ENCODE data around the gene TULP4. TPM values are rescaled to one million over a fixed set of nuclear protein-coding genes. Genes with fewer than 3 reads are reported as not detected.
A peak's percentile ranks its signal among the peaks of the same experiment; 100 is the strongest.

The TULP4 gene
- total and polyA plus RNA-seq, 4 experiments from 2014 or later, result 14.8 to 94.1 (median 63.6) TPM

DNA sequence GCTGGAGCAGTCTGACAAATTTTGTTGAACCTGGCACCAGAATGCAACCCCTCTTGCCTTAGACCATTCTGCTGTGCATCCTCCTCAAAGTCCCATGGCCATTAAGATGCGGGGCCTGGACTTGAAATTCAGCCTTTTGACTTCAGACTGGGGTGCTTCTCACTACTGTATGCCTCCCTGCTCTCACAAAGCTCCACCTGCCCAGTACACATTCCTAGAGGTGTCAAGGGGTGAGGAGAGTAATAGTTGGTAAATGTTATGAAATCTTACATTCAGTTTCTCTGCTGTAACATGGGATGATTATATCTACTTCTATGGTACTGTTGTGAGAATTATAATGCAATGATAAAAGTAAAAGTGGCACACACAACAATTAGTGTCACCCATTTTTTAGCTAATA, 70.8 kb downstream of the TULP4 start:
- no peaks in the 10 kb centered on the region for H3K9me3 ChIP-seq (ENCODE audit: control insufficient read depth in 1 of 2, low read length in 2 of 2)
- Mint-ChIP-seq H3K9me3 (no peaks in the 10 kb centered on the region), H3K4me3 (no peak overlapping the region), H3K4me1 (peaks cover 5 to 26% (median 14%) of the 10 kb centered on the region in 4 donors), H3K36me3 (no peaks in the 10 kb centered on the region), H3K27ac (no peak overlapping the region), H3K27me3 (no peaks in the 10 kb centered on the region)
- no peaks in the 10 kb centered on the region for H3K36me3 ChIP-seq (ENCODE audit: insufficient read depth, low read length)
- no peak overlapping the region for H3K4me3 ChIP-seq (ENCODE audit: low read length in 2 of 2)
- intact Hi-C loops (cut with micrococcal nuclease), result no loop called here
- H3K27me3 ChIP-seq (ENCODE audit: insufficient read depth, low read length), result no peaks in the 10 kb centered on the region
- ChIA-PET POLR2A (ENCODE audit: partially characterized antibody) (no interaction called here), CTCF (ENCODE audit: partially characterized antibody) (interaction anchor here (0.8 kb wide), 1 partner anchor 162 kb away, joined by 4 read pairs; no protein-coding TSS in a partner anchor)
- H3K4me1 ChIP-seq (ENCODE audit: insufficient read depth, low read length), result no peaks in the 10 kb centered on the region
- no peak for DNase-seq
- no peak overlapping the region for H3K27ac ChIP-seq (ENCODE audit: low read depth, low read length)

DNA sequence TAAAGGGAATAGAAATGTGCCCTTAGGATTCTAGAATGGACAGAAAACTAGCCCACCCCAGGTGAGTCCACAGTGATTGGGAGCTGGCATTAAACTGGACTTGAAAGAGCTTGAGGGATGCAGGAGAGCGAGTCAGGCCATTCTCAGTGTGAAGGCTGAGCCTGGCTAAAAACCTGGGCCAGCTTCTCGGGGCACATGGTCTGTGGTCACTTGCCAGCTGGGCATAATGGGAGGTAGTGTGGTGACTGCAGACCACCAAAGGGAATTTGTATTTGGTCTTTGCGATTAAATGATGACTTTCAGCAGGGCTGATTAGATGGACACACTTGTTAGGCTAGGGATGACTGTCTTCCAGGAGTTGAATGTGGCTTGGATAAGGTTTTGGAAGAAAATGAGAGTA, 71.3 kb downstream of the TULP4 start:
- Histone ChIP-seq H3K4me3 (ENCODE audit: low read length in 2 of 2) (no peak overlapping the region), H3K36me3 (ENCODE audit: insufficient read depth, low read length) (no peaks in the 10 kb centered on the region), H3K27me3 (ENCODE audit: insufficient read depth, low read length) (no peaks in the 10 kb centered on the region), H3K27ac (ENCODE audit: low read depth, low read length) (no peak overlapping the region), H3K4me1 (ENCODE audit: insufficient read depth, low read length) (no peaks in the 10 kb centered on the region), H3K9me3 (ENCODE audit: control insufficient read depth in 1 of 2, low read length in 2 of 2) (no peaks in the 10 kb centered on the region)
- no peak overlapping the region for H3K4me3 Mint-ChIP-seq
- no peak for DNase-seq
- H3K27me3 Mint-ChIP-seq, result no peaks in the 10 kb centered on the region
- no peak overlapping the region for H3K27ac Mint-ChIP-seq
- CTCF ChIA-PET (ENCODE audit: partially characterized antibody), result interaction anchor here (0.8 kb wide), 1 partner anchor 162 kb away, joined by 4 read pairs; no protein-coding TSS in a partner anchor
- H3K9me3 Mint-ChIP-seq, result no peaks in the 10 kb centered on the region
- intact Hi-C loops (cut with micrococcal nuclease), result no loop called here
- POLR2A ChIA-PET (ENCODE audit: partially characterized antibody), result no interaction called here
- H3K36me3 Mint-ChIP-seq, result no peaks in the 10 kb centered on the region
- H3K4me1 Mint-ChIP-seq, result peaks cover 5 to 26% (median 14%) of the 10 kb centered on the region in 4 donors

DNA sequence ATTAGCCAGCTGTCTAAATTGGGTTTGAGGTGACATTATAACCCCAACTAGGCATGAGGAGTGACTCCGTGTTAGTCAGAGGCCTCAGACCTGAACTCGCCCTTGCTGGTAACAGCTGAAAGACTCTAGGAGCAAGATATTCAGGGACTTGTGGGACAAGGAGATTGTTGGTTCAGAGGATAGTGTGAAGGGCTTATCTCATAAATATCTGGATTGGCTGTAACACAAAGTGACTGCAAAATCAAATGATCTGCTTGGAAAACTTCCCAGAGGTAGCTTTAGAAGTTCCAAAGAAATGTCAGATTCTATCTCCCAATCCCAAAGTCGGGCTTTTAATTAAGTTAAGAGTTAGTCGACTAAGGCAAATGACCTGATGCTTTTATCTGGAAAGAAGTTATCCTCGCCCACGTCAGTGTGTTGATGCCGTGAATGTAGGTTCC, 72.4 kb downstream of the TULP4 start:
- CTCF ChIA-PET (ENCODE audit: partially characterized antibody), result interaction anchor here (0.6 to 3.8 kb wide), 4 partner anchors 164 to 172 kb away, joined by 3 to 44 read pairs (median 4); no protein-coding TSS in a partner anchor
- Histone ChIP-seq H3K27ac (ENCODE audit: low read depth, low read length) (no peak overlapping the region), H3K9me3 (ENCODE audit: control insufficient read depth in 1 of 2, low read length in 2 of 2) (no peaks in the 10 kb centered on the region), H3K36me3 (ENCODE audit: insufficient read depth, low read length) (no peaks in the 10 kb centered on the region), H3K27me3 (ENCODE audit: insufficient read depth, low read length) (no peaks in the 10 kb centered on the region), H3K4me3 (ENCODE audit: low read length in 2 of 2) (no peak overlapping the region), H3K4me1 (ENCODE audit: insufficient read depth, low read length) (no peaks in the 10 kb centered on the region)
- no peak for DNase-seq
- intact Hi-C loops (cut with micrococcal nuclease), result no loop called here
- Mint-ChIP-seq H3K4me3 (no peak overlapping the region), H3K27ac (no peak overlapping the region), H3K4me1 (peaks cover 5 to 19% (median 13%) of the 10 kb centered on the region in 4 donors), H3K9me3 (no peaks in the 10 kb centered on the region), H3K36me3 (no peaks in the 10 kb centered on the region), H3K27me3 (no peaks in the 10 kb centered on the region)
- POLR2A ChIA-PET (ENCODE audit: partially characterized antibody), result no interaction called here

DNA sequence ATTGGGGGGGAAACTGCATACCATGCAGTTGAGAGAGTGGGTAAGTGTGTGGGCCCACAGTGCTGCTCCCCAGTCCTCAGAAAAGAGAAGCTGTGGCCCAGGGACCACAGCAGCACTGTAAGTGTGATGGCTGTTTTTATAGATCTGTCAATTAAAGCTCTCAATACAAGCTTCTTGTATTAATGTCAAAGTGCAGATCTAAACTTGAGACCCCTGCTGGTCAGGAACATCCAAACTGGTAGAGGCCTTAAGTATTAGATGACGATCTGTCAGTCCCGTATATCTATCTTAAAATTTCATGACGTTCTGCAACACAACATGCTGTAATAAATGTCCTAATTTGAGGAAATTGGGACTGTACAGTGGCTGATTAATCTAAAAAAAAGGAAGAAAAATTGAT, 74.8 kb downstream of the TULP4 start:
- POLR2A ChIA-PET (ENCODE audit: partially characterized antibody), result interaction anchor here (0.6 to 1.1 kb wide), 2 partner anchors 103 to 116 kb away, joined by 3 read pairs; no protein-coding TSS in a partner anchor
- H3K4me1 ChIP-seq (ENCODE audit: insufficient read depth, low read length), result no peaks in the 10 kb centered on the region

DNA sequence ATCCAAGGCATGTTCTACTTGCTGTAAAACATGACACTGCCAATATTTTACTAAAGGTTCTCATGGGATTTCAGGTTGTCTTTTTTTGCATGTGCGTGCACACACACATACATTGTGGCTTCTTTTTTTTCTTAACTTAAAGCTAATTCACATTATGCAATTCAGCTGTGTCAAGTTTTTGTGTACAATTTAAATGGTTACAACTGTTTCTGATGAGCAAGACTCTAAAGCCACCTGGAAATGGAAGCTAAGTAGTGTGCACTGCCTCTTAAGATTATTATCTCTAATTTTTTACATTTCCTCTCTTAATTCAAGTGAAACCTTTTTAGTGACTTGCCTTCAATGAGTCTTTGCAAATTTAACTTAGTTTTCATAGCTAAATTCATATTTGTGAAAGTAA, 75.3 kb downstream of the TULP4 start:
- Histone ChIP-seq H3K36me3 (ENCODE audit: insufficient read depth, low read length) (no peaks in the 10 kb centered on the region), H3K4me3 (ENCODE audit: low read length in 2 of 2) (no peak overlapping the region), H3K27ac (ENCODE audit: low read depth, low read length) (no peak overlapping the region), H3K4me1 (ENCODE audit: insufficient read depth, low read length) (no peaks in the 10 kb centered on the region), H3K9me3 (ENCODE audit: control insufficient read depth in 1 of 2, low read length in 2 of 2) (no peaks in the 10 kb centered on the region), H3K27me3 (ENCODE audit: insufficient read depth, low read length) (no peaks in the 10 kb centered on the region)
- ChIA-PET CTCF (ENCODE audit: partially characterized antibody) (interaction anchor here (1.0 to 3.8 kb wide), 8 partner anchors 9 to 173 kb away, joined by 3 to 44 read pairs (median 4); no protein-coding TSS in a partner anchor), POLR2A (ENCODE audit: partially characterized antibody) (interaction anchor here (0.6 kb wide), 1 partner anchor 117 kb away, joined by 3 read pairs; no protein-coding TSS in a partner anchor)
- Mint-ChIP-seq H3K27ac (no peak overlapping the region), H3K4me1 (peaks cover 0 to 10% (median 2%) of the 10 kb centered on the region in 4 donors), H3K4me3 (no peak overlapping the region), H3K36me3 (peaks cover 2 to 16% of the 10 kb centered on the region in 2 donors), H3K9me3 (peaks cover 0 to 5% (median 4%) of the 10 kb centered on the region in 8 donors), H3K27me3 (no peaks in the 10 kb centered on the region)
- intact Hi-C loops (cut with micrococcal nuclease), result loop anchor here (1.0 kb wide), 1 partner anchor 166 kb away; no protein-coding TSS in a partner anchor
- DNase-seq, result no peak

More for the DNA sequence above, 74.8 kb downstream of the TULP4 start:
- intact Hi-C loops (cut with micrococcal nuclease), result loop anchor here (1.0 kb wide), 1 partner anchor 166 kb away; no protein-coding TSS in a partner anchor
- CTCF ChIA-PET (ENCODE audit: partially characterized antibody), result interaction anchor here (1.3 to 3.8 kb wide), 6 partner anchors 9 to 172 kb away, joined by 3 to 44 read pairs (median 6); no protein-coding TSS in a partner anchor
- Mint-ChIP-seq H3K9me3 (peaks cover 0 to 5% (median 4%) of the 10 kb centered on the region in 8 donors), H3K27ac (no peak overlapping the region), H3K4me1 (peaks cover 0 to 12% (median 6%) of the 10 kb centered on the region in 4 donors), H3K27me3 (no peaks in the 10 kb centered on the region), H3K4me3 (no peak overlapping the region), H3K36me3 (peaks cover 2 to 11% of the 10 kb centered on the region in 2 donors)
- H3K27ac ChIP-seq (ENCODE audit: low read depth, low read length), result no peak overlapping the region
- H3K27me3 ChIP-seq (ENCODE audit: insufficient read depth, low read length), result no peaks in the 10 kb centered on the region
- no peaks in the 10 kb centered on the region for H3K9me3 ChIP-seq (ENCODE audit: control insufficient read depth in 1 of 2, low read length in 2 of 2)
- peak in 4 of 5 donors; percentile 3 to 30 (median 8) for DNase-seq
- no peak overlapping the region for H3K4me3 ChIP-seq (ENCODE audit: low read length in 2 of 2)
- H3K36me3 ChIP-seq (ENCODE audit: insufficient read depth, low read length), result no peaks in the 10 kb centered on the region

DNA sequence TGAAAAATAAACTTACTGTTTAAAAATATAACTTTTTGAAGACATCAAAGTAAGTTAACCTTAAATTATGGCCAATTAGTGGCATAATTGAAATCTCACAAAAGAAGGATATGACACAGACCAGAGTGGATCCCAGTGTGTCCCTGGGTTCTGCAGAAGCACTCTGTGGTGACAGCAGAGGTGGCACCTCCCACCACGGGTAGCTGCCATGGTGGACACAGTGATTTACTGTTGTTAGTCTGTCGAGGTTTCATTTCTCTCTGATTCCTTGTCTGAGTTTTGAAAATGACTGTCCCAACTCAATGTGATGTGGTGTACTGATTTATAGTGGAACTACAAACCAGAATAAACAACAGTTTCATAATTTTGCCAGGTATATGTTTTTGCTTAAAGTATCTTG, 76.5 kb downstream of the TULP4 start:
- Histone ChIP-seq H3K36me3 (ENCODE audit: insufficient read depth, low read length) (no peaks in the 10 kb centered on the region), H3K27ac (ENCODE audit: low read depth, low read length) (no peak overlapping the region), H3K27me3 (ENCODE audit: insufficient read depth, low read length) (no peaks in the 10 kb centered on the region), H3K4me3 (ENCODE audit: low read length in 2 of 2) (no peak overlapping the region), H3K4me1 (ENCODE audit: insufficient read depth, low read length) (no peaks in the 10 kb centered on the region), H3K9me3 (ENCODE audit: control insufficient read depth in 1 of 2, low read length in 2 of 2) (no peaks in the 10 kb centered on the region)
- H3K4me3 Mint-ChIP-seq, result no peak overlapping the region
- DNase-seq, result no peak
- ChIA-PET POLR2A (ENCODE audit: partially characterized antibody) (no interaction called here), CTCF (ENCODE audit: partially characterized antibody) (interaction anchor here (1.1 to 3.7 kb wide), 2 partner anchors 144 to 174 kb away, joined by 3 to 19 read pairs; no protein-coding TSS in a partner anchor)
- peaks cover 0 to 4% (median 1%) of the 10 kb centered on the region in 4 donors for H3K4me1 Mint-ChIP-seq
- intact Hi-C loops (cut with micrococcal nuclease), result no loop called here
- H3K36me3 Mint-ChIP-seq, result peaks cover 2 to 18% of the 10 kb centered on the region in 2 donors
- no peaks in the 10 kb centered on the region for H3K27me3 Mint-ChIP-seq
- no peak overlapping the region for H3K27ac Mint-ChIP-seq
- peaks cover 0 to 5% (median 4%) of the 10 kb centered on the region in 8 donors for H3K9me3 Mint-ChIP-seq

DNA sequence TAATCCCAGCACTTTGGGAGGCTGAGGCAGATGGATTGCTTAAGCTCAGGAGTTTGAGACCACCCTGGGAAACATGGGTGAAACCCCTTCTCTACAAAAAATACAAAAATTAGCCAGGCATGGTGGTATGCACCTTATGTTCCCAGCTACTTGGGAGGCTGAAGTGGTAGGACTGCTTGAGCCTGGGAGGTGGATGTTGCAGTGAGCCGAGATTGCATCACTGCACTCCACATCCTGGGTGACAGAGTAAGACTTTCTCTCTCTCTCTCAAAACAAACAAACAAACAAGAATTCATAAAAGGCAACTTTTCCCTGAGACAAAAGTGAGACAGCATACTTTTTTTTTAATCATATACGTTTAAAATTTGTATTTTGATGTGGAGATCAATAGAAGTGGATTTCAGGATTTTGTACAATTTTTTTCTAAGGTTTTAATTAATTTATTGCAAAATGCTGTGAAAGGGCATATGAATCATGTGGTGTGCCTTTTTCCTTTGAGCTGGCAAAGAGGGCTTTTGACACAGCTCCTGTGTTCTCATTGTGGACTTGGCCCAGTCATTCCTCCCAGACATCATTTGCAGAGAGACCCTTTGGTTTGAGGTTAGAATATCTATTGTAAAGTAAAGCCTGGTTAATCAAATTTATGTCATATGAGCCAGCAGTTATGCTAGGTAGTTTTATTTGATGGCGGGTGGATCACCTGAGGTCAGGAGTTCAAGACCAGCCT, 77.1 kb downstream of the TULP4 start:
- Histone ChIP-seq H3K36me3 (ENCODE audit: insufficient read depth, low read length) (no peaks in the 10 kb centered on the region), H3K4me3 (ENCODE audit: low read length in 2 of 2) (no peak overlapping the region), H3K27me3 (ENCODE audit: insufficient read depth, low read length) (no peaks in the 10 kb centered on the region), H3K4me1 (ENCODE audit: insufficient read depth, low read length) (no peaks in the 10 kb centered on the region), H3K9me3 (ENCODE audit: control insufficient read depth in 1 of 2, low read length in 2 of 2) (no peaks in the 10 kb centered on the region), H3K27ac (ENCODE audit: low read depth, low read length) (no peak overlapping the region)
- H3K4me1 Mint-ChIP-seq, result peaks cover 0 to 7% (median 4%) of the 10 kb centered on the region in 4 donors
- no peaks in the 10 kb centered on the region for H3K27me3 Mint-ChIP-seq
- ChIA-PET POLR2A (ENCODE audit: partially characterized antibody) (no interaction called here), CTCF (ENCODE audit: partially characterized antibody) (interaction anchor here (3.7 kb wide), 1 partner anchor 175 kb away, joined by 19 read pairs; no protein-coding TSS in a partner anchor)
- H3K27ac Mint-ChIP-seq, result no peak overlapping the region
- H3K4me3 Mint-ChIP-seq, result no peak overlapping the region
- no peak for DNase-seq
- H3K36me3 Mint-ChIP-seq, result peaks cover 4 to 24% of the 10 kb centered on the region in 2 donors
- intact Hi-C loops (cut with micrococcal nuclease), result no loop called here
- peaks cover 0 to 7% (median 4%) of the 10 kb centered on the region in 8 donors for H3K9me3 Mint-ChIP-seq

Data from CD4-positive, alpha-beta memory T cell (primary cell).